DMS53 treated with DMSO at 0.1 percent for 48 hours (cell line): ENCODE data around the gene DBP.
A peak's percentile ranks its signal among the peaks of the same experiment; 100 is the strongest.

Experiments used
- DNase-seq: peaks from one replicate; lab custom pipeline; 2025; ENCODE audit not compliant: unreplicated experiment; lab: John Stamatoyannopoulos, UW

DBP gene

DNA sequence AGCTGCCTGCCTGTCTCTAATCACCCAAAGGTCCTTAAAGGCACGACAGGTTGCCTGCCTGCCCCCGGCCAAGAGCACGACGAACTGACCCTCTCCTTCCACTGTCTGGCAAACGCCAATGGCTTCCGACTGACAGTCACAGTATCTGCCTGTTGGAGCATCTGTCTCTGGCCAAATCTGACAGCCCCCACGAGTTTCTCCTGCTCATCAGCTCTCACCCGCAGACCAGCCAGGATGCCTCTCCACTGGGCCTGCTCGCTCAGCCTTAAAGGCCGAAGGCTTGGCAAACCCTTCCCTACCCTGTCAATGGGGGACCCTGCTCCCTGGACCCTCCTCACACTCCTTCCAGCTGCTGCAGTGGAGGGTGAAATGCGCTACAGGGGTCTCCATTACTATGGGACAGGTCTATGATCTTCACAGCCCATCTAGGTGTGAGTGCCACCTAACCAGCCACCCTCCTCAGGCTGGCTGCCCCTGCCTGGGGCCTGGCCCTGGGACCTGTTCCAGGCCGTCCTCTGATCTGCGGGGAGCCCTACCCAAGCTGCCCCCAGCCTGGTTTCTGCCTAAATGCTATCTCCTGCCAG is 23.2 kb downstream of the DBP start:
- DNase-seq: no peak

DNA sequence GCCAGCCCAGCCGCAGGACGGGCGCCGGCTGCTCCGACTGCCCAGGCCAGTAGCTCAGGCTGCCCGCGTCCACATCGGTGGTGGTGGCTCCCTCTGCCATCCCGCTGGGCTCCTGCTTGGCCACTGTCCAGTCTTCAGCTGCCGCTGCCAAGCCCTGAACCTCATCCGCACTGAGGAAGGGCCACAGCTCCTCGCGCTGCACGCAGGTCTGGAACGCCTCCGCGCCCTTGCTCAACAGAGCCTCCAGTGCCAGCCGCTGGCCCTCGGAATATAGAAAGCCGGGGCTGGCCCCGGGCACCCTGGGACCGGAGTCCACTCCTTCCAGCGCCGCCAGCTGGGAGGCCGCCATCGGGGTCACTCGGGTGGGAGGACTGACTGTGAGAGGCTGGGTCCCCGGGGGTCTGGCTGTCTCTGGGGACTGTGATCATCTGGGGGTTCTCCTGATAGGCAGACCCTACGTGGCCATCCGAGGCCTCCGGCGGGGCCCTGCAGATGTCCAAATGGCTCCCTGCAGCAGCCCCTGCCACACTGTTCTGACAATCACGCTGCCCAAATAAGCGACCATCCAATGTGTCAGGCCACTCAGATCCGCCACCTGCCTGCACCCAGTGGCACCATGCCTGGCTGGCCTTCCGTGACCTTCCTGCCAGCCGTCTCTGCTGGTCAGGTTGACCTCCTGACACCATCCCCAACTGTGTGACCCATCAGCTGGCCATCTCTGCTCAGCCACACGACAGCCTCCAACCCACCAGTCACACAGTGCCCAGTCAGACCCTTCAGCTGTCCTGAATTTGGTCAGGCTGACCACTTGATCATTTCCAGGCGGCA is 23.9 kb downstream of the DBP start:
- no peak for DNase-seq

DNA sequence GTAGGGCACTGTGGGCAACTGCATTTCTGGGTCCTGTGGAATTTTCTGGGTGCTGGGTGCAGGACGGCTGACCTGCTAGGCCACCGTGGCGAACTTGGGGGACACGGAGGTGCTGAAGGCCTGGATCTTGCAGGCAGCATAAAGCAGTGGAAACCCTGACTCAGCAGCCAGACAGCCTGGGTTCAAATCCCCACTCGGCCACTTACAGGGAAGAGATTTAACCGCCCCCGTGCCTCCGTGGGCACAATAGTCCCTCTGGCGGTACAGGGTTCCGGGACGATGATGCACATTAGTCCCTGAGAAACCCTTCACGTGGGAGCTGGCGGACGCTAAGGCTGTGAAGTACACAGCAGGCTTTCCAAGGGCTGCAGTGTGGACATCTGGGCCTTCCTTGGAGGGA is 25.3 kb downstream of the DBP start:
- DNase-seq: no peak

DNA sequence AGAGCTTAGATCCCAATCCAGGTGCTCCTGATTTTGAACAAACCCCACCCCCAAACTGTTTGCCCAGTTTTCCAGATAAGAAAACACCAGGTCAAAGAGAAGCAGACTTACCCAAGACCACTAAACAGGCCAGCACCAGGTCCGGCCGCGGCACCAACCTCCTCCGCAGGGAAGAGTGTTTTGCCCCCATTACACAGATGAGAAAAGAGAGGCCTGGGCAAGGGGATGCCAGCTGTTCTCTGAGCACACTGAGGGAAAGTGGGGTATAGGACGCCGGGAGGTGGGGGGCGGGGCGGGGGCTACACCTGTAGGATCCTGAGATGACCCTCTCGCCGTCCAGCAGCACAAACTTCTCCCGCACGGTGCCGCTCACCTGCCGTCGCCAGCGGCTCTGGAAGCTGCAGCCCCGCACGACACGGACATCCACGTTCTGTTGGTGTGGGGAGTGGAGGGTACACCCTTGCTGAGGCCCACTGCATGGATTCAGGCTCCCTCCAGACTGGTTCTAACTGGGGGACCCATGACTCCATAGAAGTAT is 27.5 kb downstream of the DBP start:
- no peak for DNase-seq

DNA sequence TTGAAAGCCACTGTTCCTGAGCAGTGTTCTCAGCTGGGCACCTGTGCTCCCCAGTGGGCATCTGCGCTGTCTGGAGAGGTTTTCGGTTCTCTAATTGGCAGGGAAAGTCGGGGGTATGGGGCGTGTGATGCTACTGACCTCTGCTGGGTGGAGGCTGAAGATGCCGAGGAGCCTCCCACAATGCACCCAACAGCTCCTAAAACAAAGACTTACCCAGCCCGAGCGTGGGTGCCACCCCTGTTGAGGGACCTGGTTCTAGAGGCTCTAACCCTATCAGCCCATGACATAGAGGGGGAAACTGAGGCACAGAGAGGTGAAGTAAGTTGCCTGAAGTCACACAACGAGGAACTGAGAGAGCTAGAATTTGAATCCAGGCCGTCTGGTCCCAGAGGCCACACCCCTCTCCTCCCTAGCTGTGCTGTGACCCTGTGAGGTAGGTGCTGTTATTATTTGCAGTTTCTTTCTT is 28.3 kb downstream of the DBP start:
- peak; percentile 18 for DNase-seq

DNA sequence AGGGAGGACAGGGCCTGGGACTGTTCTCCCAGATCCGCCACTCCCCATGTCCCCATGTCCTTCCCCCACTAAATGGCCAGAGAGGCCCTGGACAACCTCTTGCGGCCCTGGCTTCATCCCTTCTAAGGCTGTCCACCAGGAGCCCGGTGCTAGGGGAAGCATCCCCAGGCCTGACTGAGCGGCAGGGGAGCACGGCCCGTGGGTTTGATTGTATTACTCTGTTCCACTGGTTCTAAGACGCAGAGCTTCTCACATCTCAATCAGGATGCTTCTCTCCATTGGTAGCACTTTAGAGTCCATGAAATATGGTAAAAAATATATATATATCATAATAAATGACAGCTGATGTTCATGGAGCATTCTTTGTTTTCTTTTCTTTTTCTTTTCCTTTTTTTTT is 29.8 kb downstream of the DBP start:
- no peak for DNase-seq

DNA sequence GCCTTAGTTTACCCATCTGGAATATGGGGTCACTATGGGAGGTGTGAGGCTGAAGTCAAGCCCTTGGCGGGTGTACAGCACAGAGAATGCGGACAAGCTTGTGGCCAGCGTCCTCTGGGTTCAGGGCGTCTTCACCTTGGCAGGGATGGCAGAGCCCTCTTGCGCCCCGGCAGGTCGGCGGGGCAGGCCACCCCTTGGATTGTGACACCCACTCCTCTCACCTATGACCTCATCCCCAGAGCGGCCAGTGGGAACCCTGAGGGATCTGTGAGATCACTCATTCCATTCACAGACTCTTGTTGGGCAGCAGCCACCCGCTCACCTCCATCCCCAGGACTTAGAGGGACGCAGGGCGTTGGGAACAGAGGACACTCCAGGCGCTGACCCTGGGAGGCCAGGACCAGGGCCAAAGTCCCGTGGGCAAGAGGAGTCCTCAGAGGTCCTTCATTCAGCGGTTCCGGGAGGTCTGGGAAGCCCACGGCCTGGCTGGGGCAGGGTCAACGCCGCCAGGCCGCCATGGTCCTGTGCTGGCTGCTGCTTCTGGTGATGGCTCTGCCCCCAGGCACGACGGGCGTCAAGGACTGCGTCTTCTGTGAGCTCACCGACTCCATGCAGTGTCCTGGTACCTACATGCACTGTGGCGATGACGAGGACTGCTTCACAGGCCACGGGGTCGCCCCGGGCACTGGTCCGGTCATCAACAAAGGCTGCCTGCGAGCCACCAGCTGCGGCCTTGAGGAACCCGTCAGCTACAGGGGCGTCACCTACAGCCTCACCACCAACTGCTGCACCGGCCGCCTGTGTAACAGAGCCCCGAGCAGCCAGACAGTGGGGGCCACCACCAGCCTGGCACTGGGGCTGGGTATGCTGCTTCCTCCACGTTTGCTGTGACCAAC is 30.5 kb downstream of the DBP start, which contains the start of gene SPACA4:
Gene SPACA4, plus strand, starts transcription at position 280 of the 896 bp plus-strand sequence. Its CDS starts 237 bp downstream, at position 517.
- DNase-seq: no peak

DNA sequence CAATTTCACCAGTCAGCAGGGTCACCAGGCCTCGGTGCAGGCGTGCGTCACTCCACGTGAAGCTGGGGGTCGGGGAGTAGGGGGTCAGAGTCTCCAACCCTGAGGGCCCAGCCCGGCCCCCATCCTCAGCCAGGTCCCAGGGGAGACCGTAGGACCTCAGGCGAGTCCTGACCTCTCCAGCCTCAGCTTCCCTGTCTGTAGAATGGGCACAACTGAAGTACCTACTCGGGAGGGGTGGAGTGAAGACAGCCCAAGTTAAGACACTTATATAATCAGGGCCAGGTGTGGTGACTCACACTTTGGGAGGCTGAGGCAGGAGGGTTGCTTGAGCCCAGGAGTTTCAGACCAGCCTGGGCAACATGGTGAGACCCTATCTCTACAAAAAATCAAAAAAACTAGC is 33.3 kb downstream of the DBP start:
- DNase-seq: no peak

DNA sequence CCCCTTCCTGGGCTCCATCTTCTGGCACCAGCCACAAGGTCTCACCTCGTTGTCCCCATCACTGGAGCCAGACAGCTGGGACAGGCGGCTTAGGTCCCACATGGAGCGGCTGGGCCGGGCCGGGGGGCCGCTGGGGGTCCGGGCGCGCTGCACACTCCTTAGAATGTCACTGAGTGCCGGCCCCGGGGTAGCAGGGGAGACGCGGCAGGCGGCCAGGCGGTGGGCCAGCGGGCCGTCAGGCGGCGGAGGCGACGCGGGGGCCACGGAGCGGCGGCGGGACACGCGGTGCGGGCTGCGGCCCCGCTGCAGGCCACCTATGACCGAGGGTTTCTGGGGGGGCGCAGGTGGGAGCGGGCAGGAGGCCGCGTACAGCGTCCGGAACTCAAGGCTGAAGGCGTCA is 33.7 kb downstream of the DBP start:
- no peak for DNase-seq

DNA sequence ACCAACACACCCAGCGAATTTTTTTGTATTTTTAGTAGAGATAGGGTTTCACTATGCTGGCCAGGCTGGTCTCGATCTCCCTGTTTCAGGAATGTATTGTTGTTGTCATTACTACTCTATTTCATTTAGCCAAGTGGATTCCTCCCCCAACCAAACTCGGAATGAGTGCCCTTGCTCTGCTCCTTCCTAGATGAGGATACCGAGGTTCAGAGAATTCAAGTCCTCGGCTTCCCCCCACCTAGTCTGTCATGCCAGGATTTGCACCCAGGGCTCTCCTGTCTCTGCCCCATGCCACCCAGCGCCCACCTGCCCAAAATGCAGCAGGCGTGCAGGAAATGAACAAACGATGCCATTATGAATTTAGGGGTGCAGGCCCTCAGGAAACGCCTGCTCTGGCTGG is 34.2 kb downstream of the DBP start:
- no peak for DNase-seq

DNA sequence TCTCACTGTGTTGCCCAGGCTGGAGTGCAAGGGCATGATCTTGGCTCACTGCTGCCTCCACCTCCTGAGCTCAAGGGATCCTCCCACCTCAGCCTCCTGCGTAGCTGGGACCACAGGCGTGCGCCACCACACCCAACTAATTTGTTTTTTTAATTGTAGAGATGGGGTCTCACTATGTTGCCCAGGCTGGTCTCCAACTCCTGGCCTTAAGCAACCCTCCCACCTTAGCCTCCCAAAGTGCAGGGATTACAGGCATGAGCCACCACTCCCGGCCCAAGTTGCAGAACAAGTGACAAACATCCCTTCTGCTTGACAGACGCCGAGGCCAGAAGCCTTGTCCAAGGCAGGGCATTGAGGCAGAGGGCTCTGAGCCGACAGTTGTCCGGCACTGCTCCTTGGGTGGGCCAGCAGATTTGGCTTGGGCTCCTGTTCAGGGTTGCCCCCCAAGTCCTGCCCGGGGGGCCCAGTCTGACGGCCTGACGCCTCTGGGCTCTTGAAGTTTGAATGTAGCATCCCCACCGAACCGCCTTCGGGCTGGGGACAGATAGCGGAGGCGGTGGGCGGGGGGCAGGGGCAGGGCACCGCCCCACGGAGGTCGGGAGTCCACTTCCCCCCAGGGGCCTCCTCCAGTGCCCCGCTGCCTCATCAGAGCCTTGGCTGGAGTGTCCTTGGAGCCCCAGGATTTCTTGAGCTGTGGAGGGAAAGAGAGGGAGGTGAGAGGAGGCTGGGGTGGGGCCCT is 36.3 kb downstream of the DBP start:
- no peak for DNase-seq

DNA sequence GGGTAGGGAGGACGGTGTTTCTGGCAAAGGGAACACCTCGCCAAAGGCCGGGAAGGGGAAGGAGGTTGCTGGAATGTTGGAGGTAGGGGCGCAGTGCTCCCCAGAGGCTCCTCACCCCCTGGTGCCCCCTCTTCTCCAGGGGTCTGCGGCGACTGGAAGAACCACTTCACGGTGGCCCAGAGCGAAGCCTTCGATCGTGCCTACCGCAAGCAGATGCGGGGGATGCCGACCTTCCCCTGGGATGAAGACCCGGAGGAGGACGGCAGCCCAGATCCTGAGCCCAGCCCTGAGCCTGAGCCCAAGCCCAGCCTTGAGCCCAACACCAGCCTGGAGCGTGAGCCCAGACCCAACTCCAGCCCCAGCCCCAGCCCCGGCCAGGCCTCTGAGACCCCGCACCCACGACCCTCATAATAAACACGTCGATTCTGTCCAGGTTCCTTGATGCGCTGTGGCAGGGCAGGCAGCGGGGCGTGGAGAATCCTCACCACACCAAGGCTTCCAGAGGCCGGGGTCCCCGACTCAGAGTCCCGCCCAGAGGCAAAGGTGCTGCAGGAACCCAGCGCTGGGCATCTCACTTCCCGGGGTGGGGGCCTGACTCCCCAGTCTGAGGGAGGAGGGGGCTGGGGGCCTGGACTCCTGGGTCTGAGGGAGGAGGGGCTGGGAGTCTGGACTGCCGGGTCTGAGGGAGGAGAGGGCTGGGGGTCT is 38.0 kb downstream of the DBP start:
- no peak for DNase-seq

DNA sequence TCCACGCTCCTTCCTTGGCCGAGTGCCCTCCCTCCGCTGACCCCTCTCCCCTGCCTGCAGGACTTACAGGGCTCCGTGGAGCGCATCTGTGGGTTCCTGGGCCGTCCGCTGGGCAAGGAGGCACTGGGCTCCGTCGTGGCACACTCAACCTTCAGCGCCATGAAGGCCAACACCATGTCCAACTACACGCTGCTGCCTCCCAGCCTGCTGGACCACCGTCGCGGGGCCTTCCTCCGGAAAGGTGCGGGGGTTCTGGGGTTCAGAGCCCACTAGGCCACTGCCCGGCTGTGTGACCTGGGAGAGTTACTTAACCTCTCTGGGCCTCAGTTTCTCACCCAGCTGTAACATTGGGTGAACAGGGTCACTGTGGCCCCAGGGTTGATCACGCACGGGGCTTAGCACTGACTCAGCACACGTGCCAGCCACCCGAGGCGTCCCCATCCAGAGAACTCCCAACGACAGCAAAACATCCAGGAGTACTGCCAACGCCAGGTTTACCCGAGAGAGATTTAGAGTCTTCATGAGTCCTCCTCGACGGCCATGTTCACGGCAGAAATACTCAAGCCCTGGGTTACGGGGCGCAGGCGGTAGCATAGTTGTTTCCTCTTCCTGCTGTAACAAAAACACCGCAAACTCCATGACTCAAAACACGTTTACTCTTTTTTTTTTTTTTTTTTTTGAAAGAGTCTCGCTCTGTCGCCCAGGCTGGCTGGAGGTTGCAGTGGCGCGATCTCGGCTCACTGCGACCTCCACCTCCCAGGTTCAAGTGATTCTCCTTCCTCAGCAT is 40.3 kb downstream of the DBP start:
- DNase-seq: no peak

DNA sequence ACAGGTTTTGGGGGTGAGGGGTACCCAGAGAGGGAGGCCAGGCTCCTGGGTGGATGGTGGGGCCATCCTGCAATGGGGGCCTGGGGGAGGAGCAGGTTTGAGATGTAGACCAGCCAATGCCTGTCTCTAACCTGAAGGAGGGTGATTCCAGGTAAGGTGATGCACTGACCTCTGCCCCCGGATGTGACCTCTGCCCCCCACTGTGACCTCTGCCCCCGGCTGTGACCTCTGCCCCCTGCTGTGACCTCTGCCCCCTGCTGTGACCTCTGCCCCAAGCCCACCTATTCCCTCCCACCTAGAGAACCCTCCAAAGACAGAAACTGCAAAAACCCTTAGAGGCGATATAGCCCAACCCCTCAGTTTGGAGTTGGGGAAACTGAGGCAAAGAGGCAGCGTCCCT is 40.9 kb downstream of the DBP start:
- no peak for DNase-seq

DNA sequence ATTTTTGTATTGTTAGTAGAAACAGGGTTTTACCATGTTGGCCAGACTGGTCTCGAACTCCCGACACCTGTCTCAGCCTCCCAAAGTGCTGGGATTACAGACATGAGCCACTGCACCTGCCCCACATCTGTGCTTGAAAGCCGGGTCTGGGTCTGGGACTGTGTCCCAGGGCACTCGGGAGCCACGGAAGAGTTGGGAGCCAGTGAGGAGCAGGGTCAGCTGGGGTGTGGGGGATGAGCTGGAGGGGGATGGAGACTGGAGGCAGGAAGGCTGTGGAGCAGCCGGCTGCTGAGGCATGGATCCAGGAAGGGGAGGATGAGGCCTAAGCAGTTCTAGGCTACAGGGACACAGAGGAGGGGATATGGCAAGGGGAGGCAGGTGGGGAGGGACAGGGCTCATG is 41.3 kb downstream of the DBP start:
- no peak for DNase-seq

DNA sequence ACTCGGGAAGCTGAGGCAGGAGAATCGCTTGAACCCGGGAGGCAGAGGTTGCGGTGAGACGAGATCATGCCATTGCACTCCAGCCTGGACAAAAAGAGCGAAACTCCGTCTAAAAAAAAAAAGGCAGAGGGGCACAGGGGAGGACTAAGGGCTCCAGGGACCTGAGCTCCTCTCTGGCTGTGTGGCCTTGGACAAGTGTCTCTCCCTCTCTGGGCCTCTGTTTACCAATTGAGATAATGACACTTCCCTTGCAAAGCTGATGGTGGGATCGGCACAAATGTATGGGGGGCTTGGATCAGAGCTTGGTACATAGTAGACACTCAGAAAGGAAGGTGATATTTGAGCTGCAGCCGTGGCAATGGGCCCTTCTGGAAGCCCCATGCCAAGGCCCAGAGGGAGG is 42.0 kb downstream of the DBP start:
- DNase-seq: no peak

DNA sequence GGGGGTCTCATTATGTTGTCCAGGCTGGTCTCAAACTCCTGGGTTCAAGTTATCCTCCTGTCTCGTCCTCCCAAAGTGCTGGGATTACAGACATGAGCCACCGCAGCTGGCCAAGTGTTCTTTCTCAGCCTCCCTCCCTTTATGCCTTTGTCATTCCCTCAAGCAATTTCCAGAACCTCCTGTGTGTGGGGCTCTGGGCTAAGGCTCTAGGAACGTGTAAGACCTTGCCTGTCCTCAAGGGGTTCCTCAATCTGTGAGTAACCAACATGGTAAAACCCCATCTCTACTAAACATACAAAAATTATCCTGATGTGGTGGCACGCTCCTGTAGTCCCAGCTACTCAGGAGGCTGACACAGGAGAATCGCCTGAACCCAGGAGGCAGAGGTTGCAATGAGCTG is 46.2 kb downstream of the DBP start:
- no peak for DNase-seq

DNA sequence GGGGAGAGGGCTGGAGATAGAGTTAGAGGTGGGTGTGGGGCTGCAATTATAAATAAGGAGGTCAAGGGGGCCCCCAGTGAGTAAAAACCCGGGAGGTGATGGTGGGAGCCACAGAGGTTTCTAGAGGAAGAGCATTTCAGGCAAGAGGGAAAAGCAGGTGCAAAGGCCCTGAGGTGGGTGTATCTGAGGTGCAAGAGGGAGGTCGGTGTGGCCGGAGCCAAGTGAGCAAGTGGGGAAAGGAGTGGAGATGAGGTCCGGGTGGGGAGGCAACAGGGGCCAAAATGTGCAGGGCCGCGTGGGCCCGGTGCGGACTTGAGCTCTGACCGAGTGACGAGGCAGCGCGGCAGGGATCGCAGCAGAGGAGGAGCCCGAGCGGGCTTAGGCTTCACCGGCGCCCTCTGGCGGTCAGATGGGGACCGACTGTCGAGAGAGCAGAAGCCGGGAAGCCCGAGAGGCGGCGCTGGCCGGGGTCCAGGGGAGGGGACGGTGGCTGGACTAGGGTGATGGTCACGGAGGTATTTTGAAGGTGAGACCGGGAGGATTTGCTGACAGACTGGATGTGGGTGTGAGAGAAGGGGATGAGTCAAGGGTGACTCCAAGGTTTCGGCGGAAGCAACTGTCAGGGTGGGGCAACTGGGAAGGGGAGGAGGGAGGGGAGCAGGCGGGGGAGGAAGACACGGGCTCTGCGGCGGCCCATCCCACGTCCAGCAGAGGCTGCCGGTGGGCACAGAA is 48.3 kb downstream of the DBP start:
- DNase-seq: peak; percentile 77

DNA sequence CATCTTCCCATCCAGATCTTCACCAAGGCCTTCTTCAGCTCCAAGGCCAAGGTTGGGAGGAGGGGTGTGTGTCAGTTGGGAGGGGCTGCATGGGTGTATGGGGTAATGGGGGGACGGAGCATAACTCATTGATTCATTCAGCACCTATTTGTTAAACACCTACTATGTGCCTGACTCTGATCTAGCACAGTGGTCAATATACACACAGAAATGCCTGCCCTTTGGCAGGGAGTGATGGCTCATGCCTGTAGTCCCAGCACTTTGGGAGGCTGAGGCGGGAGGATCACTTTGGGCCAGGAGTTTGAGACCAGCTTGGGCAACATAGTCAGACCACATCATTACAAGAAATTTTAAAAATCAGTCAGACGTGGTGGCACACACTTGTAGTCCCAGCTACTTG is 49.8 kb downstream of the DBP start:
- no peak for DNase-seq
